ENCODE results near the gene RAB11A.
A peak's percentile ranks its signal among the peaks of the same experiment; 100 is the strongest.

Gene RAB11A

DNA sequence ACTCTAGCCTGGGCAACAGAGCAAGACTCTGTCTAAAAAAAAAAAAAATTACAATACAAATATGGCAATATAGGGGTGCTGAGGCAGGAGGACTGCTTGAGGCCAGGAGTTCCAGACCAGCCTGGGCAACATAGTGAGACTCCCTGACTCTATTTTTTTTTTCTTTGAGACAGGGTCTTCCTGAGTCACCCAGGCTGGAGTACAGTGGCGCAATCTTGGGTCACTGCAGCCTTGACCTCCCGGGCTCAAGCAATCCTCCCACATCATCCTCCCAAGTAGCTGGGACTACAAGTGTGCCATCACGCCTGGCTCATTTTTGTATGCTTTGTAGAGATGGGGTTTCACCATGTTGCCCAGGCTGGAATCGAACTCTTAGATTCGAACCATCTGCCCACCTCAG is 17.3 kb upstream of the RAB11A start:
- TF ChIP-seq RARB (CRISPR knock-in tag; IDR thresholded peaks at IDR 0.05): no peak
- no peak for TF ChIP-seq CSDC2 (CRISPR knock-in tag; IDR thresholded peaks at IDR 0.05)
- TF ChIP-seq TOX (CRISPR knock-in tag; IDR thresholded peaks at IDR 0.05; ENCODE audit: borderline replicate concordance): no peak
- TF ChIP-seq, protein P1, sequence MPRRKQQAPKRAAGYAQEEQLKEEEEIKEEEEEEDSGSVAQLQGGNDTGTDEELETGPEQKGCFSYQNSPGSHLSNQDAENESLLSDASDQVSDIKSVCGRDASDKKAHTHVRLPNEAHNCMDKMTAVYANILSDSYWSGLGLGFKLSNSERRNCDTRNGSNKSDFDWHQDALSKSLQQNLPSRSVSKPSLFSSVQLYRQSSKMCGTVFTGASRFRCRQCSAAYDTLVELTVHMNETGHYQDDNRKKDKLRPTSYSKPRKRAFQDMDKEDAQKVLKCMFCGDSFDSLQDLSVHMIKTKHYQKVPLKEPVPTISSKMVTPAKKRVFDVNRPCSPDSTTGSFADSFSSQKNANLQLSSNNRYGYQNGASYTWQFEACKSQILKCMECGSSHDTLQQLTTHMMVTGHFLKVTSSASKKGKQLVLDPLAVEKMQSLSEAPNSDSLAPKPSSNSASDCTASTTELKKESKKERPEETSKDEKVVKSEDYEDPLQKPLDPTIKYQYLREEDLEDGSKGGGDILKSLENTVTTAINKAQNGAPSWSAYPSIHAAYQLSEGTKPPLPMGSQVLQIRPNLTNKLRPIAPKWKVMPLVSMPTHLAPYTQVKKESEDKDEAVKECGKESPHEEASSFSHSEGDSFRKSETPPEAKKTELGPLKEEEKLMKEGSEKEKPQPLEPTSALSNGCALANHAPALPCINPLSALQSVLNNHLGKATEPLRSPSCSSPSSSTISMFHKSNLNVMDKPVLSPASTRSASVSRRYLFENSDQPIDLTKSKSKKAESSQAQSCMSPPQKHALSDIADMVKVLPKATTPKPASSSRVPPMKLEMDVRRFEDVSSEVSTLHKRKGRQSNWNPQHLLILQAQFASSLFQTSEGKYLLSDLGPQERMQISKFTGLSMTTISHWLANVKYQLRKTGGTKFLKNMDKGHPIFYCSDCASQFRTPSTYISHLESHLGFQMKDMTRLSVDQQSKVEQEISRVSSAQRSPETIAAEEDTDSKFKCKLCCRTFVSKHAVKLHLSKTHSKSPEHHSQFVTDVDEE (CRISPR knock-in tag; IDR thresholded peaks at IDR 0.05): no peak
- TF ChIP-seq, protein P2, sequence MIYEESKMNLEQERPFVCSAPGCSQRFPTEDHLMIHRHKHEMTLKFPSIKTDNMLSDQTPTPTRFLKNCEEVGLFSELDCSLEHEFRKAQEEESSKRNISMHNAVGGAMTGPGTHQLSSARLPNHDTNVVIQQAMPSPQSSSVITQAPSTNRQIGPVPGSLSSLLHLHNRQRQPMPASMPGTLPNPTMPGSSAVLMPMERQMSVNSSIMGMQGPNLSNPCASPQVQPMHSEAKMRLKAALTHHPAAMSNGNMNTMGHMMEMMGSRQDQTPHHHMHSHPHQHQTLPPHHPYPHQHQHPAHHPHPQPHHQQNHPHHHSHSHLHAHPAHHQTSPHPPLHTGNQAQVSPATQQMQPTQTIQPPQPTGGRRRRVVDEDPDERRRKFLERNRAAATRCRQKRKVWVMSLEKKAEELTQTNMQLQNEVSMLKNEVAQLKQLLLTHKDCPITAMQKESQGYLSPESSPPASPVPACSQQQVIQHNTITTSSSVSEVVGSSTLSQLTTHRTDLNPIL (CRISPR knock-in tag; IDR thresholded peaks at IDR 0.05; ENCODE audit: low read depth): no peak
- no peak for TF ChIP-seq ZNF565 (CRISPR knock-in tag; conservative IDR thresholded peaks at IDR 0.05; ENCODE audit: low read depth)
- no peak for TF ChIP-seq OSR1 (CRISPR knock-in tag; IDR thresholded peaks at IDR 0.05)
- TF ChIP-seq GLIS3 (CRISPR knock-in tag; IDR thresholded peaks at IDR 0.05): no peak
- TF ChIP-seq ESRRG (CRISPR knock-in tag; IDR thresholded peaks at IDR 0.05): no peak
- no peak for TF ChIP-seq ZFP30 (CRISPR knock-in tag; IDR thresholded peaks at IDR 0.05)
- ATAC-seq: no peak

DNA sequence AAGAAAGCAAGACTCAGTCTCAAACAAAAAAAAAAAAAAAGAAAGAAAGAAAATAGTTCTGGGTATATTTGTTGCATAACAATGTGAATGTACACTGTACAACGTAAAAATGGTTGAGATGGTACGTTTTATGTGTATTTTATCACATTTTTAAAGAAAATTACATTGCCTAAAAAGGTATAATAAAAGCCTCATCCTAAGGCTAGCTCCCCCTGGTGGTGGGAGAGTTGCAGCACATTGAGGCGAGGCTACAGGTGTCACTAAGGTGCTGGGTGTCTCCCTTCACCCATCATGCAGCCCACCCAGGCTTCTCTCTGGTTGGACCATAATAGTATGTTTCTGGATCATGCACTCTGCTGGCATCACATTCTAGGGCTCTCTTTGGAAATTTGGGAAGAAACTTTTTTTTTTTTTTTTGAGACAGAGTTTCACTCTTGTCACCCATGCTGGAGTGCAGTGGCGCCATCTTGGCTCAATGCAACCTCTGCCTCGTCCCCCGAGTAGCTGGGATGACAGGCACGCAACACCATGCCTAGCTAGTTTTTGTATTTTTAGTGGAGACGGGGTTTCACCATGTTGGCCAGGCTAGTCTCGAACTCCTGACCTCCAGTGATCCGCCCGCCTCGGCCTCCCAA is 12.4 kb upstream of the RAB11A start:
- ATAC-seq: peak; percentile 71
- no peak for TF ChIP-seq OSR1 (CRISPR knock-in tag; IDR thresholded peaks at IDR 0.05)
- TF ChIP-seq ZFP30 (CRISPR knock-in tag; IDR thresholded peaks at IDR 0.05): no peak
- TF ChIP-seq ISL1 (CRISPR knock-in tag; IDR thresholded peaks at IDR 0.05): no peak
- TF ChIP-seq ZC3H10 (CRISPR knock-in tag; IDR thresholded peaks at IDR 0.05): no peak
- TF ChIP-seq RARB (CRISPR knock-in tag; IDR thresholded peaks at IDR 0.05): no peak
- no peak for TF ChIP-seq BACH2 (CRISPR knock-in tag; IDR thresholded peaks at IDR 0.05; ENCODE audit: borderline replicate concordance)
- TF ChIP-seq GLIS3 (CRISPR knock-in tag; IDR thresholded peaks at IDR 0.05): no peak

DNA sequence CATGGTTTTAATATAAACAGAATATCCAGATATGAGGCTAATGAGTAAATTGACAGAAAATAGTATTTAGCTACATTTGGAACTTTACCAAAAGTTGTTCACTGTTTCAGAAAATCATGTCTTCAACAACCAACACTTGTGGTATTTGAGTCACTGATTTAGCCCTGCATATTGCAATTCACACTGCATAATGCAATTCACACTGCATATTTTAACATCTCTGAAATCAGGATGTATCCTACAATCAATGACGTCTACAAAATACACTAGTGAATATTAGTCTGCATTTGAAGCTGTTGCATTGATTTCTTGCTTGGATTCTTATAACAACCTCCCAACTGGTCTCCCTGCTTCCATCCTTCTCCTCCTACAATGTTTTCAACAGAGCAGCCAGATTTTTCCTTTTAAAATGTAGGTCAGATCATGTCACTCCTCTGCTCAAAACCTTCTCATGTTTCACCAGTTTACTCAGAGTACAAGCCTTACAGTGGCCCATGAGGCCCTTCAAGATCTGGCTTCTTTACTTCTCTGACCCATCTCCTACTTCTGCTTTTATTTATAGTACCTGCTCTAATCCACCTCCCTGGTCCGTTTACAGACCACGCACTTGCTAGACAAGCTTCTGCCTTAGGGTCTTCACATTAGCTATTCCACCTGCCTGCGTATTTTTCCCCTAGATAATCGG is 11.4 kb upstream of the RAB11A start:
- TF ChIP-seq, protein P3, sequence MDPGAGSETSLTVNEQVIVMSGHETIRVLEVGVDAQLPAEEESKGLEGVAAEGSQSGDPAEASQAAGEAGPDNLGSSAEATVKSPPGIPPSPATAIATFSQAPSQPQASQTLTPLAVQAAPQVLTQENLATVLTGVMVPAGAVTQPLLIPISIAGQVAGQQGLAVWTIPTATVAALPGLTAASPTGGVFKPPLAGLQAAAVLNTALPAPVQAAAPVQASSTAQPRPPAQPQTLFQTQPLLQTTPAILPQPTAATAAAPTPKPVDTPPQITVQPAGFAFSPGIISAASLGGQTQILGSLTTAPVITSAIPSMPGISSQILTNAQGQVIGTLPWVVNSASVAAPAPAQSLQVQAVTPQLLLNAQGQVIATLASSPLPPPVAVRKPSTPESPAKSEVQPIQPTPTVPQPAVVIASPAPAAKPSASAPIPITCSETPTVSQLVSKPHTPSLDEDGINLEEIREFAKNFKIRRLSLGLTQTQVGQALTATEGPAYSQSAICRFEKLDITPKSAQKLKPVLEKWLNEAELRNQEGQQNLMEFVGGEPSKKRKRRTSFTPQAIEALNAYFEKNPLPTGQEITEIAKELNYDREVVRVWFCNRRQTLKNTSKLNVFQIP (CRISPR knock-in tag; IDR thresholded peaks at IDR 0.05; ENCODE audit: borderline replicate concordance, low read depth): no peak
- TF ChIP-seq RARB (CRISPR knock-in tag; IDR thresholded peaks at IDR 0.05) (no peak), CSDC2 (CRISPR knock-in tag; IDR thresholded peaks at IDR 0.05) (no peak)
- ATAC-seq: no peak

DNA sequence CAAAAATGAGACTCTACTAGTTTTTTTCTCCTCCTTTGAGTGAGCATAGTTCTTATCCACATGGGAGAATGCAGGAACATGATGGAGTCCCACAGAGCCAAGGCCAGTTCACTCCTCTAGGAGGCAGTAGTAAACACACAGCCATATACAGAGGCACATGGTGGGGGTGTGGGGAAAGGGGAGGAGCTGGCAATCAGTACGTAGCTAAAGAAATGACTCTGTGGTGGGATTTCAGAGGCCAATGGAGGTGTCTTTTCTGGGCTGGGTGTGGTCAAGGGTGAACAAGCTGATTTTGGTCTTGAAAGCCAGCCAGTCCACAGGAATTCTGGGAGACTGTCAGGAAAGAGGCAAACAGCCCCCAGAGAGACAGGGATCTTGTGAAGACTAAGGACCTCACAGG is 6.6 kb upstream of the RAB11A start:
- ATAC-seq: peak; percentile 99
- TF ChIP-seq, protein P1 (CRISPR knock-in tag; IDR thresholded peaks at IDR 0.05): no peak
- TF ChIP-seq TOX (CRISPR knock-in tag; IDR thresholded peaks at IDR 0.05; ENCODE audit: borderline replicate concordance) (no peak), ZC3H10 (CRISPR knock-in tag; IDR thresholded peaks at IDR 0.05) (no peak), ESRRG (CRISPR knock-in tag; IDR thresholded peaks at IDR 0.05) (no peak), OSR1 (CRISPR knock-in tag; IDR thresholded peaks at IDR 0.05) (no peak), ZFP30 (CRISPR knock-in tag; IDR thresholded peaks at IDR 0.05) (no peak), TCF4 (CRISPR knock-in tag; IDR thresholded peaks at IDR 0.05; ENCODE audit: borderline replicate concordance) (no peak), ISL1 (CRISPR knock-in tag; IDR thresholded peaks at IDR 0.05) (no peak), ZNF565 (CRISPR knock-in tag; conservative IDR thresholded peaks at IDR 0.05; ENCODE audit: low read depth) (no peak), RARB (CRISPR knock-in tag; IDR thresholded peaks at IDR 0.05) (no peak), ARNTL (CRISPR knock-in tag; IDR thresholded peaks at IDR 0.05; ENCODE audit: borderline replicate concordance, low read depth) (no peak), PPARA (CRISPR knock-in tag; IDR thresholded peaks at IDR 0.05; ENCODE audit: borderline replicate concordance) (no peak), ZNF70 (CRISPR knock-in tag; IDR thresholded peaks at IDR 0.05) (no peak)
- TF ChIP-seq, protein P4, sequence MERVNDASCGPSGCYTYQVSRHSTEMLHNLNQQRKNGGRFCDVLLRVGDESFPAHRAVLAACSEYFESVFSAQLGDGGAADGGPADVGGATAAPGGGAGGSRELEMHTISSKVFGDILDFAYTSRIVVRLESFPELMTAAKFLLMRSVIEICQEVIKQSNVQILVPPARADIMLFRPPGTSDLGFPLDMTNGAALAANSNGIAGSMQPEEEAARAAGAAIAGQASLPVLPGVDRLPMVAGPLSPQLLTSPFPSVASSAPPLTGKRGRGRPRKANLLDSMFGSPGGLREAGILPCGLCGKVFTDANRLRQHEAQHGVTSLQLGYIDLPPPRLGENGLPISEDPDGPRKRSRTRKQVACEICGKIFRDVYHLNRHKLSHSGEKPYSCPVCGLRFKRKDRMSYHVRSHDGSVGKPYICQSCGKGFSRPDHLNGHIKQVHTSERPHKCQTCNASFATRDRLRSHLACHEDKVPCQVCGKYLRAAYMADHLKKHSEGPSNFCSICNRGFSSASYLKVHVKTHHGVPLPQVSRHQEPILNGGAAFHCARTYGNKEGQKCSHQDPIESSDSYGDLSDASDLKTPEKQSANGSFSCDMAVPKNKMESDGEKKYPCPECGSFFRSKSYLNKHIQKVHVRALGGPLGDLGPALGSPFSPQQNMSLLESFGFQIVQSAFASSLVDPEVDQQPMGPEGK (CRISPR knock-in tag; IDR thresholded peaks at IDR 0.05; ENCODE audit: borderline replicate concordance): no peak
- TF ChIP-seq, protein P2 (CRISPR knock-in tag; IDR thresholded peaks at IDR 0.05; ENCODE audit: low read depth): no peak
- TF ChIP-seq, protein P3 (CRISPR knock-in tag; IDR thresholded peaks at IDR 0.05; ENCODE audit: borderline replicate concordance, low read depth): no peak

Measured in SK-N-SH treated with all-trans-retinoic acid at 6 μM for 48 hours (cell line).